GM21390 (cell line): ENCODE measurements around the gene SMIM5.
"Not testable (repeated sequence)": the region's sequence is repeated elsewhere in the genome, so short reads cannot be mapped to it uniquely, and the experiment has no call there.

Experiments used
- ATAC-seq: cut with Tn5 transposase; IDR thresholded peaks from one replicate; pipeline ENCODE4 v1.9.1; 2021; ENCODE audit not compliant: unreplicated experiment

SMIM5 gene

DNA sequence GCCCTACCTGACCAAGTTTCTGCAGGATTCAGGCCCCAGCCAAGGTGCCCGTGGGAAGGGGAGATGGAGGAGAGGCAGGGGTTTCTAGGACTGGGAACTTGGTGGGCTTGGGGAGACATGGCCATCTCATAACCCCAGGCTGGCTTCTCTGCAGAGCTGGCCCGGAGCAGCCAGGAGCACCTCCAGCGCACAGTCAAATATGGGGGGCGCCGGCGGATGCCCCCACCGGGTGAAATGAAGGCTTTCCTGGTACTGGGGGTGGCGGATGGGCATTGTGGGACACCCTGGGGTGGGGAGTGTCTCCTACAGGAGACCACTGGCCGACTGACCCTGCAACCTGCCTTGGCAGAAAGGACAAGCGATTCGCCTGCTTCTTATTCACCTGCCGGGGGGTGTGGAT, 9.2 kb upstream of the SMIM5 start:
- ATAC-seq, result no peak

DNA sequence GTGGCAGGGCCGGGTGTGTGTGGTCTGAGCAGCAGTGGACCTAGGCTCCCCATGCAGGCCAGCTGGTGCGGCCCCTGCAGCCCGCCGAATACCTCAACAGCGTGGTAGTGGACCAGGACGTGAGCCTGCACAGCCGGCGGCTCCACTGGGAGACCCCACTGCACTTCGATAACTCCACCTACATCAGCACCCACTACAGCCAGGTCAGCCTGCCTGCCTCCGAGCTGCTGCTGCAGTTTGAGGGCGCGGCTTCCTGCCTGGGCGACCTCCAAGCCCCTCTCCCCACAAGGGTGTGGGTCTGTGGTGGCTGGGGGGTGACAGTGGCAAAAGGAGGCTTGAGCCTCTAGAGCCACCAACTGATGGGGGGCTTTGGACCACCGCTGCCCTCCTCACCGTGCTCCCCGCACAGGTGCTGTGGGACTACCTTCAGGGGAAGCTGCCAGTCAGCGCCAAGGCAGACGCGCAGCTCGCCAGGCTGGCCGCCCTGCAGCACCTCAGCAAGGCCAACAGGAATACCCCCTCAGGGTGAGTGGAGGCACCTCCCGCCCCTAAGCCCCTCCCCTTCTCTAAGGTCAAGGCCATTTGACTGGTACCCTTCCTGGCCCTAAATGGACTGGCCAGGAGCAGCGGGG, 8.4 kb upstream of the SMIM5 start:
- no peak for ATAC-seq

DNA sequence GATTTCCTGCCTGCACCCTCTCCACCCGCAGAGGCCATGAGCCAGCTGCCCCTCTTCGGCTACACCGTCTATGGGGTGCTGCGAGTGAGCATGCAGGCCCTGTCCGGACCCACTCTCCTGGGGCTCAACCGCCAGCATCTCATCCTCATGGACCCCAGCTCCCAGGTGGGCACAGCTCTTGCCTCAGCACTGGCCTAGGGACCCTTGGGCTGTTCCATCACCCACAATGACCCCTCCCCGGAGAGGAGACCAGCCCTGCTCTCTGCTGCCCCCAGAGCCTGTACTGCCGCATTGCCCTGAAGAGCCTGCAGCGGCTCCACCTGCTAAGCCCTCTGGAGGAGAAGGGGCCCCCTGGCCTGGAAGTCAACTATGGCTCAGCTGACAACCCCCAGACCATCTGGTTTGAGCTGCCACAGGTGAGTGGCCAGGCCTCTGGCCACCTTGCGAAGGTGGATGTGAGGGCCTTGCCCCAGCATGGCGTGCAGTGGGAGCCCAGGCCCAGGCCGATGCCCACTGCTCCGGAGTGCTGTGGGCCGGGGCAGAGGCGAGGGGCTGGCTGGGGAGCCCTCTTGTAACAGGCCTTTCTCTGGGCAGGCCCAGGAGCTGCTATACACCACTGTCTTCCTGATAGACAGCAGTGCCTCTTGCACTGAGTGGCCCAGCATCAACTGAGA, 7.3 kb upstream of the SMIM5 start:
- ATAC-seq, result no peak

DNA sequence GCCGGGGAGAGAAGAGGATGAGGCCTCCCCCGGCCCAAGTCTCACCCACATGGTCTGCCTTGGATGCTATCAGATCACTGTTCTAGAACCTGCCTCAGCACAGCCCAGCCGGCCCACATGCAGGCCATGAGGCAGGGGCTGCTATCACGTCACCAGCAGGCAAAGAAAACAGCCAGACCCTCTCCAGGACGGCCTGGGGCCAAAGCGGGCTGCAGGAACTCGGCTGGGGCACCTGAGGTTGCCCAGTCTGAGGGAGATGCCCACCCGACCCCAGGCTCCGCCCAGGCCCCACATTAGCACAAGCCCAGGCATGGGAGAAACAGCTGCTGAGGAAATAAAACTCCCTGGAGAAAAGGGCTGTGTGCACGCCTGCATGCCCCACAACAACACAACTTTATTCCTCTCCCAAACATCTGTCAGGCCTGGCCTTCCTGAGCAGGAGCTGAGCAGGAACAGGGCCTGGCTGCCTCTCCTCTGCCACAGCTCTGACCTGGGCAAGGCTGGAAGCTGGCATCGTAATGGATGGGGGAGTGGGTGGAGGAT, 6.7 kb upstream of the SMIM5 start:
- no peak for ATAC-seq

DNA sequence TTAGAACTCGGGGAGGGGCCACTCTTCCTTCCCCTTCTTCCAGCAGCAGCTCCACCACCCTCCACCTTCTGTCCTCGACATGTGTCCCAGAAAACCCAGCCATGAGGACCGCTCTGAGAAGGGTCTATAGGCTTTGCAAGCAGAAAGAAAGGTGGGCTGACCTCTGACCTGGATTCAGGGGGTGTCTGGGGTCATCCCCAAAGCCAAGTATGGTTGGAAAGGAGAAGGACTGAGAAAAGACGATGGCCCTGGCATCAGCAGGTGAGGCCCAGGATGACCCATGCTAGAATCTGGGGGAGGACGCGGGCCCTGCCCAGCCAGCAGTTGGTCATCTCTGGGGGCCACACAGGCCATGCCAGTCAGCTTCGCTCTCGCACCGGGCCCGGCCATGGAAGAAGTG, 6.1 kb upstream of the SMIM5 start:
- no peak for ATAC-seq

DNA sequence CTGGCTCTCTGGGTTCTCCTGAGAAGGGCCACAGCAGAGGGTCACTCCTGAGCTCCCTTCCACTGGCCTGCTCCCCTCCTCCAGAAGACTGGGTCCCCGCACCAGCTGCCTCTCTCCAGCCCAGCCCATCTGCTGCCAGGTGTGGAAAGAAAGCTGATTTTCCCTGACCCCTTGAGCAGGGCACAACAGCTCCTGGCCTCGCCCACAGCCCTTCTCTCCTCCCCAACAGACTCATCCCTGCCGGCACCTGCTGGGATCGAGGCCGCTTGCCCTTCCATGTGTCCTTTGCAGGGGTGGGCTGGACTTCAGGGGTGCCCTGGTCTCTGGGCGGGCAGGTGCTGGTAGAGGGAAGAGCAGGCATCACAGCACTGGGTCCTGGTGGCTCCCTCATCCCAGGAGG, 4.8 kb upstream of the SMIM5 start:
- no peak for ATAC-seq

DNA sequence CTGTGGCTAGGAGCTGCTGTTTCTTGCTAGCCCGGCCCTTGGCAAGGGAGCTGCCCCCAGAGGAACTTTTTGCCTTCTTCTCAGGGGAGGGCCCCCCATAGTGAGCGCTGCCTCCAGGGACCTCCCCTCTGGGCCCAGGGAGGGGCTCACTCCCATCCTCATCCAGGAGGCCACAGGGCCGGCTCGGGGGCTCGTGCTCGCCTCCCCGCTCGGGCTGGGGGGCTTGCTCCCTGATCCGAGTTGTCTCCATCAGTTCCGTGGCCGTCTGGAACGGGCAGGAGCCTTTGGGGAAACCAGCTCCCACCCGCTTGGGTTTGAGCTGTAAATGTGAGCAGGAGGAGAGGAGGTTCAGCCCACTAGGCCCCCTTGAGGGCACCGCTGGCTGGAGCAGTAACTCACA, 4.1 kb upstream of the SMIM5 start:
- no peak for ATAC-seq

DNA sequence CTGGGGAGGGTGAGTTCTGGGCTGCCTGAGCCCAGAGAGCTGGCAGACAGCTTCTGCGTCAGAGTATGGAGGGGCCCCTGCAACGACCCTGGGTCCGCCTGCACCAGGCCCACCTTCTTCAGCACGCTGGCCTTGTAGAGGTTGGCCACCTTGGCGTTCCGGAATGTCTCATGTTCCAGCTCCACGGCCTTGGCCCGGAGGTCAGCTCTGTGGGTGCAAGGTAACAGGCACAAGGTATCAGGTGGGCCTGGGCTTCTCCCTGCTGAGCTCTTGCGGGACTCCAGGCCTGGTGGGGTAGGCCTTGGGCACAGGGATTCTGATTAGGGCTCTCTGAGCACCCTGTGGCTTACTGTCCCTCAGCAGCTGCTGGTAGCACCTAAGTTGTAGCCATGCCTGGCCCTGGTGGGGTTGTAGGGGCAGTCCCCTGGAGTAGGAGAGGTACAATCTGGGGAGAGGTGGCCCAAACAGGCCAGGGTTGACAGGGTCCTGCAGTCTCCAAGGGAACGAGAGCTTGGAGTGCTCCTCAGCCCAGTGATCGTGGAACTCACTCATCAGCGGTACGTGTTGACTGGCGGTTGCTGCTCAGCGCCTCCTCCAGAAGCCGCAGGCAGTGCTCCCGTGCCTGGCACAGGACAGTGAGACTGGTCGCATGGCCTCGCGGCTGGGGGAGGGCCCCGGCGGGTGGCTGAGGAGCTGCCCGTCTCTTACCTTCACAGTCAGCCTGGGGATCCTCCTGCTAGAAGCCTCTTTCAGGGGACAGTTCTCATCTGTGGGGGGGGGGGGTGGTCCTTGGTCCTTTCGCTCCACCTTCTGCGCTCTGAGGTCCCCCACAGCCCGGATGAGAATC, 2.9 kb upstream of the SMIM5 start:
- ATAC-seq, result no peak

DNA sequence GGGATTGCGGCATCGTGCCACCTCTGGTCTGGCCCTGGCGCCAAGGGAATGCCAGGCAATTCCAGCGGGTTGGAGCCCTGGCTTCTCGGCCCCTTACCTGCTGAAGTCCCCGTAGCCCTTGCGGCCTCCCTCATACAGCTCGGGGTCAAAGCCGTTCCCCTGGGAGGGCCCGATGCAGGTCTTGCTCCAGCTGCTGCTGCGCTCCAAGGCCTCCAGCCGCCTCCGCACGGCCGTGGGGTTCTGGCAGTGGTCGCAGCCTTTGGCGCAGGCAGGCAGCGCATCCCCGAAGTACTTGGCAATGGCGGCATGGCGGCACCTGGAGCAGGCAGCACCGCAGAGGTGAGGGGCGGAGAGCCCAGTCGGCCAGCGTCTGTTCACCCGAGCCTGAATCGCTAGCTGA, 1.9 kb upstream of the SMIM5 start:
- ATAC-seq, result no peak

DNA sequence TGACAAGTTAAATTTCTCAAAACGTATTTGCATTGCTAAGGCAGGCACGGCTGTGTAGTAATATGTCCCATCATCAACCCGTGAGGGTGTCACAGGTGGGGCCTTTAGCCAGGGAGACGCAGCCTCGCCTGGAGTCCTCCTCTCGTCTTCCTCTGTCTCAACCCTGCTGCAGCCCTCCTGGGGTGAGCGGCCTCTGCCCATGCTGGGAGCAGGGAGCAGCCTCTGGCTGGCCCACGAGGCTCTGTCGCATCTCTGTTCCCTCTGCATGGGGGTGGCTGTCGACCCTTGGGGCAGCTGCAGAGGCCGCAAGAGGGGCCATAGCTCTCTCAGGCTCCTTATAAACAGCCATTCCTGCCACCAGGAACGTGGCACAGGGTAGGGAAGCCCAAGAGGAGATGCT, 806 bp upstream of the SMIM5 start:
- ATAC-seq, result no peak

DNA sequence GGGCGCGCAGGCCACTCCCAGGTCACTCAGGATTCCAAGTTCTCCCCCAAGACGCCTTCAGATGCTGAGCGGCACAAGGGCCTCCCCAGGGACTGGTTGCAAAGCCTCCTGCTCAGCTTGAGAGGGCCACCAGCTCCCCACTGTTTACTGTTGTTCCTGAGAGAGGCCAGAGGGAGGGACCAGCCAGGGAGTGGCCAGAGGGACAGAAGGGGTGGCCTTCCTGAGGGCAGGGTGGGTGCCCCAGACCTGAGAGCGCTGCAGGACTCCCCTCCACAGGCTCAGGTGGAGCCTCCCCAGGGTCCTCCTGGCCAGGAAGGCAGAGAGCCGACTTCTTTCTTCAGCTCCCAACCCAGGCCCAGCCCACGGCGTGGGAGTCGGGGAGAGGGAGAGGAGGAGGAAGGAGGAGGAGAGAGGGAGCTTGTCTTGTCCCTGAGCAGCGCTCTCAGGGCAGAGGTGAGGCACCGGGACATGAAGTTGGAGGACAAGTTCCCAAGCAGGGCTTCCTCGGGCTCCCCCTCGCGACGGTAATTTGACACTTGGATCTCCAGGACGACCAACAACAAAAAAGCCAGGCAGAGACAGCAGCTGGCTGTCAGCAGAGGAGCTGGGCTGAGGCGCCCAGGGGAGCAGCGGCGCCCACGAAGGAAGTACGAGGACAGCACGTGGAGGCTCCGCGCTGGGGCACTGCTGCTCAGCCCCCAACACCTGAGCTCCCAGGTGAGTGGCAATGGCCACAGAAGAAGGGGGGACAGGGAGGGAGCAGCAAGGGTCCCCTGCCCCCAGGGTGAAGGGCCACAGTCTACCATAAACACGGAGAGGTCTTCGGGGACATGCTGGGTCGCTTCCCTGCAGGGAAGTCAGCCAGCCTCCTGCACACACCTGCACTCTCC, 497 bp downstream of the SMIM5 start:
- ATAC-seq, result no peak

DNA sequence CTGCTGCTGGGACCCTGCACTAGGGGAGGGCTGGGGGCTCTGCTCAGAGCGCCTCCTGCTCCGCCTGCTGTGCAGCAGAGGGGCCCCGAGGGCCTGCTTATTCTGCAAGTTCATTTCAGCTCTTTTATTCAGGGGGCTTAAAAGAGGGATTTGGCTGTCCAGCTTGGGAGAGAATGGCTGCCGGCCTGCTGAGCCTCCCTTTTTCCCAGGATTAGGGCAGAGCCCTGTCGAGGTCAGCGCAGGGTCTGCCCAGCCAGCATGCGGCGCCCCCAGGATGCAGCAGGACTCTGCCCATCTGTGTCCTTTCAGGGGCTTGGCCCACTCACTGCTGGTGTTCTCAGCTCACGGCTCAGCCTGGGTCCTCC, 1.1 kb downstream of the SMIM5 start:
- ATAC-seq, result no peak

DNA sequence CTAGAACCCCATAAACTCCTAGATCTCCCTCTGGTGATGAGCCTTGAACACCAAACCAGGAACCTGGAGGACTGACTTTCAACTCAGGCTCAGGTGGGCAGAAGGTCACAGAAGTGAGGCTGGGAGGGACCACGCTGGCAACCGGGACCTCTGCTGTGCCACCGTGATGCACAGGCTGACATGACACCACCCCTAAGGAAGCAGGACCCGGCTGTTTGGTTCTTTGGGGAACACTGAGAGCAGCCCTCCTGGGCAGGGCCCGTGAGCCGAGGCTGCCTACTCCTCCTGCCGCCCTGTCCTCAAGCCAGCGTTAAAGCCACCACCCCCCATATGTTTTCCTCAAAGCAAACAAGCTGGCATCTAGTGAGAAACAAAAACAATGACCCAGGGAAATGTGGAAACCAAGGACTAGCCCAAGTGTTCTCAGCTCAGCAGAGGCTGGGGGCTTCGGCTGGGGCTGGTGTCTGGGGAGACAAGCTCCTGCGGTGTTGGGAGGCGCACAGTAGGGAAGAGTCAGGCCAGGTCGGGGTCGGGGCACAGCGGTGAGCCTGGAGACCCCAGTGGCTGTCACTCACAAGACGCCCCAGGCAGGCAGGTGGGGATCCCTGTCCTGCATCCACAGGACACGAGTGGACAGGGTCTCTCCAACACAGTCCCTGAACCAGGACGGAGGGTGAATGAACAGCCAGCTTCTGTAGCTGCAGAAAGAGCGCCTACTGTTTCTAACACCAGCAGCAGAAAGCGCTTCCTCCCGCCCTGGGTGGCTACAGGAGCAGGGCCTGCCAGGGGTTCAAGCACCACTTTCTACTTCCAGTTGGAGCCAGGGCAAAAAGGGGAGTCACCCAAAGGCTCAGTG, 1.7 kb downstream of the SMIM5 start:
- ATAC-seq, result no peak

DNA sequence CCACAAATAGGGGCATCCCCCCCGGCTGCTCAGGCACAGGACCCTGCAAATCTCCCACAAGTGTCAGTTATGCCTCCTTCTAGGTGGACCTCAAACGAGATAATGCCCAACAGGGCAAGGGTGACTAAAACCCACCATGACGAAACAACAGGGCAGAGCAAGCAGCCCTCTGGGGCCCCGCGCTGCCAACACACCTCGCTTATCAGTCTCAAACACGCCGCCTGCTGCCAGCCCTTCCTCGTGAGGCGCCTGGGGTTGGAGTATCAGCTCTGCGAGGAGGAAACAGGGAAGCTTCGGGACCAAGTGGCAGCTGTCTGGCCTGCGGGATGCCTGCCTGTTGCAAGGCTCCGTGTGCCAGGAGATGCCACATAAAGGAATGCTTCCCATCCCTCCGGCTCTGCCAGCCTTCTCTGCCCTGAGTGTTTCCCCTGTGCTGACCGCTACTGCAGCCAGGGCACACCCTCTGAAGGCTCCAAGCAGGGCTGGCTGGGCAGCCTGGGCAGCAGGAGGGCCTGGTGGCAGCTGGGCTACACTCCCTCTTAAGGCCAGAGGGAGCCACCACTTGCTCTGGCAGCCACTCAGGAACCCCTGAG, 2.5 kb downstream of the SMIM5 start:
- ATAC-seq, result no peak

DNA sequence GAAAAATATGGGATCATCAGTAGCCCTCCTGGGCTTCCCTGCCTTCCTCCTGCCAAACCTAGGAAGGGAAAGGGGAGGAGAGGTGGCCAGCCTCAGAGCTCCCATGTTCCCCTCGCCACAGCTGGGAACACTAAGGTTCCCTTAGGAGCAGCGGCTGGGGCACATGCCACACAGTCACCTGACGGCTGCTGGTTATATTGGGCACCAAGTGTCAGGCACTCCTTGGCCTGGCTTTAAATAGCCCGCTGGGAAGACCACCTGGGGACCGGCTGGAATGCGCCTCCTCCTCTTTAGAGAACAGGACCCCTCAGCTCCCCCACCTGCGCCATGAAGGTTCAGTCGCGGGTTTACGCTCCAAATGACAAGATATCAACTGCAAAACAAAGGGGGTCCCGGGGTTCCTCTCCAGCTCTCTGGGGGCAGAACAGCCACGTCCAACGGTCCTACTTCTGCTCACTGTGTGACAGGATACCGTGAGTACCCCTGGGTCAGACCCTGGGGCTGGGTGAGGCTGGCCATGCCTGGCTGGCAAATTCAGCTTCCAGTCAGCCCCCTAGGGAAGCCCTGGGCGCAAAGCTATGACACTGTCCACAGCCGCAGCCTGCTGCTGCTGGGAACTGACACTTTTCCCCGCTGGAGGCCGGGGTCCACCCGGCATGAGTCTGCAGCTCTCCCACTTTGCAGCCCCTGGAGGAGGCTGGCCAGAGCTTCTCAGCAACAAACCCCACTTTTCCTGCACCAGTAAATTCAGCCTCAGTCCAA, 3.3 kb downstream of the SMIM5 start:
- ATAC-seq, result no peak

DNA sequence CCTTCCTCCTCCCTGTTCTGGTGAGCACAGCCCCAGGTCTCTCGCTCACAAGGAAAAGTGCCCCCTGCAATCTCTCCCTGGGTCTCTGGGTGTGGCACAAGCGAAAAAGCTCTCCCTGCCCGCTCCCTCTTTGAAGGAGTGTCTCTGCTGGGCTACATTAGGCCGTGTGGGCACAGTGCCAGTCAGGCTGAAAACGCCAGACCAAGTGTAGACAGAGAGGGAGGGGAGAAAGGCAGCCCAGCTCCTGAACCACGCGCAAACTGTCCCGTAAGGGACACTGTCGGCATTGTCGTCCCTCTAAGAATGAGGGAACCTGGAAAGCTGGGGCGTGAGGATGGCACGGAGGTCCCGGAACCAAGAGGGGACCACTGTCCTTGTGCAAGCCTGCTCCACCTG, 3.9 kb downstream of the SMIM5 start:
- no peak for ATAC-seq

DNA sequence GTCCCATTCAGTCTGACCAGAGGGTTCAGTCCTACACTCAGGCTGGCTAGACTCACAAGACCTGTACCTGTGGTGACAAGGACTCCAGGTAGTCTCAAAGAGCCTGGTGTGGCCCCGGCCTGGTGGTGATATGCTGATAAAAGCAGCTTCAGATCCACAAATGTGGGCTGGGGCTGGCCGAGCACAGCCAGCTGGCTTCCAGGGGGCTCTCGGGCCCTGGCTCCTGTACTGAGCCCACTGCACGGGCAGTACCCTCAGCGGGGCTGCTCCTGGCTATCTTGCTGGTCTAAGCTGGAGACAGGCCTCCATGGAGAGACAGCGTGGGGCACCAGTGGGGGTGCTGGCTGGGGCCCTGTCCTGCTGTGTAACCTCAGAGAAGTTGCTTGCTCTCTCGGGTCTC, 4.3 kb downstream of the SMIM5 start:
- ATAC-seq, result no peak

DNA sequence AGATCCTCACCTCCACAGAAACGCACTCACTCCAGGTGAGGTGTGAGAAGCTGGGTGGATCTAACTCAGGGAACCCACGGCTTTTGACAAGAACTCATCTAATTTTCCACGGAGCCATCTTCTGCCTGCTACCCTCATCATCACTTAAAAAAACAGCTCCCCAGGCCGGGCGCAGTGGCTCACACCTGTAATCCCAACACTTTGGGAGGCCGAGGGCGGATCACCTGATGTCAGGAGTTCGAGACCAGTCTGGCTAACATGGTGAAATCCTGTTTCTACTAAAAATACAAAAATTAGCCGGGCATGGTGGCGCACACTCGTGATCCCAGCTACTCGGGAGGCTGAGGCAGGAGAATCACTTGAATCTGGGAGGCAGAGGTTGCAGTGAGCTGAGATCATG, 4.8 kb downstream of the SMIM5 start:
- ATAC-seq, result not testable (repeated sequence)

DNA sequence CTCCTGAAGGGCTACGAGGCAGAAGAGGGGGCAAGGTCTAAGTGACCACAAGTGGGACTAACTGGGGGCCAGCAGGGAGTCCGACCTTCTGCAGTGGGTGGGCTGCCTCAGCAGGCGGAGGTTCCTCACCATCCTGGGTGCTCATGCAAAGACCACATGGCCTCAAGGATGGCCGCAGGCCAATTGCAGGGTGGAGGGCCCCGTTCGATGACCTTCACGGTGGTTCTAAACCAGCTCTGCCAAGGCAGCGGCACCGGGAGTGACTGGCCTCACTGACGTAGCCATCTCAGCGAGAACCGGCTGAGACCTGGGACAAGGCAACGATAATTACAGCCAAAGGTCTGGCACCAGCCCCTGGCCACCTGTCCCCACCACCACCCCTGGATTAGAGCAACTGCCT, 5.7 kb downstream of the SMIM5 start:
- no peak for ATAC-seq
